ENCODE measurements around the gene RIPK4. TPM values are rescaled to one million over a fixed set of nuclear protein-coding genes. Genes with fewer than 3 reads are reported as not detected.
A peak's percentile ranks its signal among the peaks of the same experiment; 100 is the strongest.

Gene RIPK4
- total RNA-seq (10 to 100 TPM in 1 of 2 donors, 1 to 10 TPM in 1; 5.8 to 10.5 TPM), polyA plus RNA-seq (ENCODE audit: insufficient read length in 6 of 6) (1 to 10 TPM; 8.0 to 9.1 (median 8.5) TPM)
- long read RNA-seq, donor 1, partial matches to known transcripts: 0 of 3 reads
- long read RNA-seq, donor 1, other reads (novel, unspliced or antisense): 0 of 3 reads
- long read RNA-seq, donor 2, partial matches to known transcripts: 0 of 4 reads
- long read RNA-seq, donor 2, other reads (novel, unspliced or antisense): 0 of 4 reads
- long read RNA-seq, donor 3: 0 reads
- long read RNA-seq, donor 4, partial matches to known transcripts: 0 of 2 reads
- long read RNA-seq, donor 4, other reads (novel, unspliced or antisense): 1 of 2 reads
- long read RNA-seq, donor 5, partial matches to known transcripts: 0 of 1 reads
- long read RNA-seq, donor 5, other reads (novel, unspliced or antisense): 0 of 1 reads
- long read RNA-seq, donor 6, partial matches to known transcripts: 7 of 8 reads
- long read RNA-seq, donor 6, other reads (novel, unspliced or antisense): 0 of 8 reads
- long read RNA-seq, donor 7, partial matches to known transcripts: 0 of 1 reads
- long read RNA-seq, donor 7, other reads (novel, unspliced or antisense): 0 of 1 reads
- long read RNA-seq, donor 8: 0 reads
- long read RNA-seq, donor 9: 0 reads
- long read RNA-seq, donor 10, partial matches to known transcripts: 0 of 1 reads
- long read RNA-seq, donor 10, other reads (novel, unspliced or antisense): 0 of 1 reads
- long read RNA-seq, donor 11: 0 reads
- long read RNA-seq, donor 12, partial matches to known transcripts: 0 of 4 reads
- long read RNA-seq, donor 12, other reads (novel, unspliced or antisense): 0 of 4 reads

GRCh38 chr21:41766883-41767605 is at the start of gene RIPK4:
Gene RIPK4, minus strand, starts transcription at chr21:41767052. Its CDS starts 11 bp downstream, at chr21:41767041.
- Histone ChIP-seq H3K4me3 (peak within 1 kb of the TSS; percentile 44 to 52), H3K9me3 (no peaks in the 10 kb centered on the region), H3K36me3 (no peaks in the 10 kb centered on the region), H3K27me3 (peaks cover 50 to 97% of the 10 kb centered on the region in 2 donors), H3K4me1 (peaks cover 19 to 48% of the 10 kb centered on the region in 2 donors), H3K27ac (peak within 1 kb of the TSS; percentile 51 to 64)
- intact Hi-C loops (cut with DNase I): no loop called here
- ATAC-seq (peak; percentile 84), DNase-seq (peak in 3 of 4 donors; percentile 73 to 87 (median 77))
- no peak for TF ChIP-seq CTCF (IDR thresholded peaks at IDR 0.05)

- intact Hi-C loops (cut with DNase I): loop anchor here in 1 of 2 donors (2.0 to 5.0 kb wide), 2 partner anchors 204 to 301 kb away; no protein-coding TSS in a partner anchor
- ATAC-seq (no peak), DNase-seq (no peak)
- Histone ChIP-seq H3K27me3 (no peaks in the 10 kb centered on the region), H3K9me3 (no peaks in the 10 kb centered on the region), H3K4me3 (no peak overlapping the region), H3K27ac (no peak overlapping the region), H3K36me3 (peaks cover 0 to 34% of the 10 kb centered on the region in 2 donors), H3K4me1 (peaks cover 0 to 5% of the 10 kb centered on the region in 2 donors)
- no peak for TF ChIP-seq CTCF (IDR thresholded peaks at IDR 0.05)
Measured at GRCh38 chr21:41815652-41816582, 49.1 kb upstream of the RIPK4 start.

DNA sequence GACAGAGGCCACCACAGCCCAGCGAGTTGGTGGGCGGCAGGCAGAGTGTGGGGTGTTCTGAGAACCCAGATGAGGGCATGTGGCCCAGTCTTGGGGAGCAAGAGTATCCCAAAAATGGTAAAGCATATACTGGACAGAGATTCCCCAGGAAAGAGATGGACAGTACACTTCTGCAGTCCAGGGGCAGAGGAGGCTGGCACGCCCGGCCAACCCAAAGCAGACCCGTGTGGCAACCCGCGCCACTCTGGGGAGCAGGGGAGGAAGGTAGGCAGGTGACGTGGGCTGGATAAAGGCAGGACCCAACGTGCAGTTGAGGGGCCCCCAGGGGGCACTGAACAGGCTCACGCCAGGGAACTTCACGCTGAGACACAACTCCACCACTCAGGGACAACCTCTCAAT is 46.4 kb upstream of the RIPK4 start:
- Histone ChIP-seq H3K9me3 (no peaks in the 10 kb centered on the region), H3K36me3 (peaks cover 0 to 51% of the 10 kb centered on the region in 2 donors), H3K27me3 (no peaks in the 10 kb centered on the region), H3K27ac (no peak overlapping the region), H3K4me3 (no peak overlapping the region), H3K4me1 (peaks cover 0 to 5% of the 10 kb centered on the region in 2 donors)
- no peak for DNase-seq
- ATAC-seq: no peak
- intact Hi-C loops (cut with DNase I): no loop called here
- TF ChIP-seq CTCF (IDR thresholded peaks at IDR 0.05): no peak

- no peaks in the 10 kb centered on the region for H3K9me3 ChIP-seq
- no peaks in the 10 kb centered on the region for H3K27me3 ChIP-seq
- H3K36me3 ChIP-seq: peaks cover 0 to 57% of the 10 kb centered on the region in 2 donors
- no peak overlapping the region for H3K27ac ChIP-seq
- intact Hi-C loops (cut with DNase I): no loop called here
- H3K4me3 ChIP-seq: no peak overlapping the region
- no peak for DNase-seq
- peaks cover 0 to 5% of the 10 kb centered on the region in 2 donors for H3K4me1 ChIP-seq
- no peak for TF ChIP-seq CTCF (IDR thresholded peaks at IDR 0.05)
- no peak for ATAC-seq
Measured at GRCh38 chr21:41812679-41813078, 45.8 kb upstream of the RIPK4 start.
